Body of pancreas (tissue), 4 donors: Measurements from ENCODE around the gene RARB.

ENCODE experiments used
- POLR2A ChIP-seq, 3 donors: fragments of 450-650 bp; IDR thresholded peaks; one replicate each; pipeline ENCODE4 v1.6.1; 2016; ENCODE audit warnings: antibody characterized with exemption in 3 of 3, mild to moderate bottlenecking in 2 of 3
- TF ChIP-seq, protein P1 (sequence below), 7 experiments: fragments of 450-650 bp in 4 of 7; fragments of 200-600 bp in 3 of 7; sonication (generic) in 3 of 7; IDR thresholded peaks; one replicate each; pipeline ENCODE4 v1.5.1; 2016 to 2019; ENCODE audit warnings: antibody characterized with exemption in 7 of 7

- TF ChIP-seq POLR2A (IDR thresholded peaks at IDR 0.05): no peak
- TF ChIP-seq, protein P1, sequence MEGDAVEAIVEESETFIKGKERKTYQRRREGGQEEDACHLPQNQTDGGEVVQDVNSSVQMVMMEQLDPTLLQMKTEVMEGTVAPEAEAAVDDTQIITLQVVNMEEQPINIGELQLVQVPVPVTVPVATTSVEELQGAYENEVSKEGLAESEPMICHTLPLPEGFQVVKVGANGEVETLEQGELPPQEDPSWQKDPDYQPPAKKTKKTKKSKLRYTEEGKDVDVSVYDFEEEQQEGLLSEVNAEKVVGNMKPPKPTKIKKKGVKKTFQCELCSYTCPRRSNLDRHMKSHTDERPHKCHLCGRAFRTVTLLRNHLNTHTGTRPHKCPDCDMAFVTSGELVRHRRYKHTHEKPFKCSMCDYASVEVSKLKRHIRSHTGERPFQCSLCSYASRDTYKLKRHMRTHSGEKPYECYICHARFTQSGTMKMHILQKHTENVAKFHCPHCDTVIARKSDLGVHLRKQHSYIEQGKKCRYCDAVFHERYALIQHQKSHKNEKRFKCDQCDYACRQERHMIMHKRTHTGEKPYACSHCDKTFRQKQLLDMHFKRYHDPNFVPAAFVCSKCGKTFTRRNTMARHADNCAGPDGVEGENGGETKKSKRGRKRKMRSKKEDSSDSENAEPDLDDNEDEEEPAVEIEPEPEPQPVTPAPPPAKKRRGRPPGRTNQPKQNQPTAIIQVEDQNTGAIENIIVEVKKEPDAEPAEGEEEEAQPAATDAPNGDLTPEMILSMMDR (IDR thresholded peaks at IDR 0.05): no peak
These were observed 161.8 kb downstream of the RARB start for GRCh38 chr3:25589783-25590258.
